Measurements from ENCODE around the gene STX4.

The STX4 gene

DNA sequence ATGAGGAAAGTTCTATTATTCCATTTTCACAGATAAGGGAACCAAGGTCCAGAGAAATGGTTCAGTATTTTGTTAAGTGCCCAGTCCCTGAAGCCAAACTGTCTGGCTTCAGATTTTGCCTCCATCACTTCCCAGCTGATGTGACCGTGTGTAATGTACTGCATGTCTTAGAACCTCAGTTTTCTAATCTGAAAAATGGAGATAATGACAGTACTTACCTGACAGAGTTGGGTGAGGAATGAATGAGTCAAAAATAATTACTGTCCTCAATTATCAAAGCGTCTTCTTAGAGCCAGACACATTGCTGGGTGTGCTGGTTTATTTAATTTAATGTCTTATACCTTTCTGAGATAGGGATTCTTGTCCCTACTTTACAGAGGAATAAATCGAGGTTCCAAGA lies 34.0 kb downstream of the STX4 start:
- no peaks in the 10 kb centered on the region for H3K9me3 ChIP-seq
- no peak for TF ChIP-seq CTCF (IDR thresholded peaks at IDR 0.05; ENCODE audit: low read depth, low read length)
- H3K27me3 ChIP-seq, result no peaks in the 10 kb centered on the region
- no peak for DNase-seq
- peaks cover 5% of the 10 kb centered on the region for H3K4me1 ChIP-seq
- peaks cover 9% of the 10 kb centered on the region for H3K36me3 ChIP-seq
- no peak overlapping the region for H3K4me3 ChIP-seq (ENCODE audit: low read depth, low read length)

DNA sequence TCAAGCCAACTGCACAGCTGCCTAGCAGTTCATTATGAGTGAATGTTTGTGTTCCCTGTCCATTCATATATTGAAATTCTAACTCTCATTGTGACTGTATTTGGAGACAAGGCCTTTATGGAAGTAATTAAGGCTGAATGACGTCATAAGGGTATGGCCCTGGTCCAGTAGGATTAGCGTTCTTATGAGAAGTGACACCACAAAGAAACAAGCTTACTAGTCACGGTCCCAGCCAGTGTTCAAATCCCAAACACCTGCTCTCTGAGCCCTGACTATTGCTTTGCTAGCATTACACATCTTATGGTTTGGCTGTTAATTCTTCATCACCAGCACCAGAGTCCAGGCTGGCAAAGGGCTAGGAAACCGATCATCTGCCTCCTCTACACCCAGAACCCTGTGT lies 38.5 kb downstream of the STX4 start:
- Histone ChIP-seq H3K27me3 (no peaks in the 10 kb centered on the region), H3K4me3 (ENCODE audit: low read depth, low read length) (peak overlapping the region; percentile 100), H3K9me3 (no peaks in the 10 kb centered on the region), H3K36me3 (peaks cover 8% of the 10 kb centered on the region), H3K4me1 (no peaks in the 10 kb centered on the region)
- no peak for DNase-seq
- no peak for TF ChIP-seq CTCF (IDR thresholded peaks at IDR 0.05; ENCODE audit: low read depth, low read length)

- no peak for DNase-seq
- H3K4me3 ChIP-seq (ENCODE audit: low read depth, low read length), result peak overlapping the region; percentile 100
- no peak for TF ChIP-seq CTCF (IDR thresholded peaks at IDR 0.05; ENCODE audit: low read depth, low read length)
- H3K9me3 ChIP-seq, result no peaks in the 10 kb centered on the region
- no peaks in the 10 kb centered on the region for H3K4me1 ChIP-seq
- peaks cover 16% of the 10 kb centered on the region for H3K36me3 ChIP-seq
- no peaks in the 10 kb centered on the region for H3K27me3 ChIP-seq
Observed at GRCh38 chr16:31072540-31073141, 39.3 kb downstream of the STX4 start.

DNA sequence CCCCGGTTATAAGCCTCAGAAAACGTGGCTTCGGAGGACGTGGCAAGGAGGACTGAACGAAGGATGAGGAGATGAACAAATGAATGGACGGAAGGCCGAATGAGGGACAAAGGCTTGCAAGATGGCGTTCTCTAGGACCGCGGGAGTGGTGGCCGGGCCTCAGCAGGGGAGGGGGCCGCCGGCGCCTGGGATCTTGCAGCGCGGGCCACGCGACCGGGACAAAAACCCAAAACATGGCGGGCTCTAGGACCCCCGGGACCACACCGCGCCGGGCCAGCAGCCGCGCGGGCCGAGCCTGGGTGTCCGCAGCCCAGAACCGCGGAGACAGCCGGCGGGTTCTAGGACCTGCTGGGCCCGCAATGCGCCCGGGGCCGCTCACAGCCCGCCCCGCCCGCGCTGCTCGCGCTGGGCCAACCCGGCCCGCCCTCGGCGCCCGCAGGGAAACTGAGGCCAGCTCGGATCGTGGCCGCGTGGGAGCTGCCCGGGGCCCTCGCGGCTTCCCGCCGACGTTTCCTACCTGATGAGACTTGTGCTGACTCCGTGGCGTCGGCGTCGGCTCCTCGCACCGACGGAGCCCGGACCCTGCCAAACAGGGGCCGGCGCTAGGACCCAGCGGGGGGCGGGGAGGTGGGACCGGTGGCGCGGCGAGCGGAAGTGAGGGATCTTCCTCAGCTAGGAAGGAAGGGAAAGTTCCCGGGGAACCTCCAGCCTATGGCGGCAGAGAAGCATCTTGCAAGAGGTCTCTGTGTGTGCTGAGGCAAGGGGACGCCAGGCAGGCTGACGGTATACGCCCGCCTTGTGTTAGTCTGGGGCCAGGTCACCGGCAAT lies 40.0 kb downstream of the STX4 start:
- H3K36me3 ChIP-seq, result peaks cover 23% of the 10 kb centered on the region
- H3K9me3 ChIP-seq, result no peaks in the 10 kb centered on the region
- no peak for TF ChIP-seq CTCF (IDR thresholded peaks at IDR 0.05; ENCODE audit: low read depth, low read length)
- H3K27me3 ChIP-seq, result no peaks in the 10 kb centered on the region
- peak overlapping the region; percentile 100 for H3K4me3 ChIP-seq (ENCODE audit: low read depth, low read length)
- H3K4me1 ChIP-seq, result no peaks in the 10 kb centered on the region
- peak; percentile 96 for DNase-seq

DNA sequence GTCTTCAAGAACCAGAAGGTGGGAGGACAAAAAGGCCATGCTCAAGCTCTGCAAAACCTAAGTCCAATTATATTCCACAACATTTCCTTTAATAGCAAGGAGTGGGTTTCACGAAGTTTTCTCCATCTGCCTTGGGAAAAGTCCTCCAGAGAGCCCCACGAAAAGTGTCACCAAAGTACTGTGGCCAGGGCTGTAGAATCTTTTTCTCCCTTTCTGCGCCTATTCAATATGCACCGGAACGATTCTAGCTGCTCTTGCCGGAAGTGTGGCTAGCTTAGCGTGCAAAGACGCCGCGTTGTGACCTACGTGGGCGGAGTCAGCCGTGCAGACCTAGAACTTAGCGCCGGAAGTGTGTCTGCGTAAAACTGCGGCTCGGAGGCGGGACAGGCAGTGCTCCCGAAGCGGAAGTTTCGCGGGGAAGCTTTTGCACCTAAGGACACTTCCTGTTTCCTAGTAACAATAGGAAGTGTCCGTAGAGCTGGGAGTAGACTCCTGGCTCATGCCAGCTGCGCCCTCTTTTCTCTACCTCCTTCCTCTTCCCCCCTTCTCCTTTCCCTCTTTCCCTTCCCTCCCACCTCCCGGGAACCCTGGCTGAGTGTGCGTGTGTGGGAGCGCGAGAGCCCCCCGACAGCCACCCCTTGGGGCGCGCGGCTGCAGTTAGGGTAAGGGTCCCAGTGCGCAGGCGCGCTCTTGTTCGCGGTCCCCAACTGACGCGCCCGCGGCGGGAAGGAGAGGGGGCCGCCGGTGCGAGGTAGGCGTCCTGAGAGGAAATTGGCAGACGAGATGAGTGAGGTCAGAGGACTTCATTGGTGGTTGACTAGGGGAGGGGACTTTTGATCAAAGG lies 40.8 kb downstream of the STX4 start, which contains the start of the genes ZNF646 and ZNF668:
TSS of gene ZNF646 (plus strand) at position 453 of the 844 bp plus-strand sequence. CDS start 1,903 bp downstream, outside the sequence.
TSS of gene ZNF668 (minus strand) at position 271 of the 844 bp plus-strand sequence. CDS start 9,781 bp downstream, outside the sequence.
- Histone ChIP-seq H3K27me3 (no peaks in the 10 kb centered on the region), H3K9me3 (no peaks in the 10 kb centered on the region), H3K4me3 (ENCODE audit: low read depth, low read length) (peak within 1 kb of the TSS; percentile 100), H3K36me3 (peaks cover 31% of the 10 kb centered on the region), H3K4me1 (no peaks in the 10 kb centered on the region)
- peak; percentile 98 for DNase-seq
- no peak for TF ChIP-seq CTCF (IDR thresholded peaks at IDR 0.05; ENCODE audit: low read depth, low read length)
